ENCODE results near the gene NTRK1. TPM values are rescaled to one million over a fixed set of nuclear protein-coding genes. Genes with fewer than 3 reads are reported as not detected.

The NTRK1 gene
- total RNA-seq, 1 experiment from 2014 or later = 0.89 TPM

- no peak for TF ChIP-seq CTCF (IDR thresholded peaks at IDR 0.05 in 2 of 3, conservative IDR thresholded peaks at IDR 0.05 in 1 of 3; ENCODE audit: borderline replicate concordance in 1 of 3, insufficient read depth in 1 of 3, low read depth in 2 of 3, low read length in 2 of 3)
- no peak for TF ChIP-seq FOSL1 (IDR thresholded peaks at IDR 0.05; ENCODE audit: low read depth)
- TF ChIP-seq SP1 (IDR thresholded peaks at IDR 0.05; ENCODE audit: low read depth) = no peak
- TF ChIP-seq ZFX (IDR thresholded peaks at IDR 0.05) = no peak
- no peak for TF ChIP-seq JUND (IDR thresholded peaks at IDR 0.05)
- TF ChIP-seq CEBPB (IDR thresholded peaks at IDR 0.05; ENCODE audit: low read depth) = no peak
- no peak for TF ChIP-seq RAD21 (IDR thresholded peaks at IDR 0.05; ENCODE audit: low read depth)
Measured at GRCh38 chr1:156842618-156843300, 17.9 kb upstream of the NTRK1 start (continued).

- H3K4me1 ChIP-seq (ENCODE audit: control insufficient read depth in 1 of 2, insufficient read depth in 2 of 2, low read length in 2 of 2) = no peaks in the 10 kb centered on the region
- ATAC-seq (no peak), DNase-seq (ENCODE audit: low read depth, low spot score) (no peak)
- H2AFZ ChIP-seq (ENCODE audit: low read depth, low read length, poor library complexity, severe bottlenecking) = no peak overlapping the region
- CTCF ChIA-PET = no interaction called here
- H3K9me2 ChIP-seq (ENCODE audit: insufficient read depth) = no peaks in the 10 kb centered on the region
- H3K27me3 ChIP-seq (ENCODE audit: insufficient read depth, low read length) = no peaks in the 10 kb centered on the region
- POLR2A ChIA-PET = no interaction called here
- H3K4me2 ChIP-seq (ENCODE audit: low read length) = no peak overlapping the region
- BruUV-seq (replicated peaks) = no TSS peak
- intact Hi-C loops (cut with micrococcal nuclease) = no loop called here
- no peaks in the 10 kb centered on the region for H3K36me3 ChIP-seq (ENCODE audit: control insufficient read depth in 1 of 2, insufficient read depth in 2 of 2, low read length in 2 of 2)
- no peaks in the 10 kb centered on the region for H3K79me2 ChIP-seq (ENCODE audit: insufficient read depth, low read length)
- no peak overlapping the region for H3K27ac ChIP-seq (ENCODE audit: low read depth, low read length)
- RAD21 ChIA-PET (ENCODE audit: low non-redundant PET in 1 of 2, low total read pairs in 2 of 2, uncharacterized antibody in 2 of 2, unreplicated experiment in 2 of 2) = no interaction called here
- no peak overlapping the region for H3K4me3 ChIP-seq (replicated peaks in 1 of 2; ENCODE audit: low read depth in 1 of 2, low read length in 2 of 2)
- TF ChIP-seq EGR1 (IDR thresholded peaks at IDR 0.05; ENCODE audit: low read depth) = no peak
- H4K20me1 ChIP-seq (ENCODE audit: insufficient read depth) = no peaks in the 10 kb centered on the region
- H3K9ac ChIP-seq (ENCODE audit: low read length) = no peak overlapping the region
- no peaks in the 10 kb centered on the region for H3K9me3 ChIP-seq (ENCODE audit: control insufficient read depth in 1 of 2, insufficient read depth in 1 of 2, low read depth in 1 of 2, low read length in 2 of 2)
Measured at GRCh38 chr1:156844102-156844501, 16.6 kb upstream of the NTRK1 start.

All from HCT116 (cell line).